Common myeloid progenitor, CD34-positive (primary cell): ENCODE results near the gene SCD5.

Source experiments
- CTCF ChIA-PET: fragments of 350-600 bp; sonication (Branson Sonifier 250); formaldehyde crosslinking; loops from one replicate; lab custom pipeline; 2021; ENCODE audit warnings: antibody characterized with exemption; lab: Charles Lee
- POLR2A ChIA-PET: fragments of 350-600 bp; sonication (Branson Sonifier 250); formaldehyde crosslinking; loops from one replicate; lab custom pipeline; 2021; ENCODE audit warnings: antibody characterized with exemption; lab: Charles Lee
- DNase-seq, 3 donors: peaks; one replicate each; pipeline versions ENCODE4 v3.0.0 to v3.0.0-alpha.2; 2013
- H3K27ac ChIP-seq, 2 experiments: 1 replicate in 1 of 2; 2 replicates in 1 of 2; pipeline ENCODE4 v1.7.0; 2013; ENCODE audit warnings: inconsistent platforms in 2 of 2, low read length in 2 of 2, mild to moderate bottlenecking in 2 of 2, low read depth in 1 of 2, moderate library complexity in 1 of 2; ENCODE audit not compliant: severe bottlenecking in 2 of 2, insufficient read depth in 1 of 2, poor library complexity in 1 of 2
- H3K27me3 ChIP-seq, 5 experiments: replicated peaks in 2 of 5; 1 replicate in 3 of 5; 2 replicates in 2 of 5; pipeline versions ENCODE4 v1.6.1 to v1.7.0; 2013; ENCODE audit warnings: low read length in 4 of 5, mild to moderate bottlenecking in 2 of 5, moderate library complexity in 2 of 5, inconsistent platforms in 1 of 5; ENCODE audit not compliant: insufficient read depth in 5 of 5, control insufficient read depth in 4 of 5
- H3K36me3 ChIP-seq, 4 experiments: 1 replicate in 2 of 4; 2 replicates in 2 of 4; pipeline versions ENCODE4 v1.6.1 to v1.7.0; 2013; ENCODE audit warnings: low read length in 3 of 4, control low read depth in 1 of 4, mild to moderate bottlenecking in 1 of 4; ENCODE audit not compliant: control insufficient read depth in 4 of 4, insufficient read depth in 4 of 4
- H3K4me1 ChIP-seq, 4 experiments: 1 replicate in 3 of 4; 2 replicates in 1 of 4; pipeline versions ENCODE4 v1.6.1 to v1.7.1; 2013; ENCODE audit warnings: low read length in 3 of 4, mild to moderate bottlenecking in 3 of 4, control low read depth in 1 of 4, inconsistent platforms in 1 of 4, moderate library complexity in 1 of 4; ENCODE audit not compliant: control insufficient read depth in 4 of 4, insufficient read depth in 4 of 4; ENCODE audit errors: control extremely low read depth in 1 of 4
- H3K4me3 ChIP-seq, 7 experiments: 1 replicate in 4 of 7; 2 replicates in 3 of 7; pipeline versions ENCODE4 v1.5.1 to v1.7.0; 2013; ENCODE audit warnings: mild to moderate bottlenecking in 7 of 7, low read length in 6 of 7, moderate library complexity in 6 of 7, inconsistent platforms in 2 of 7, low read depth in 2 of 7, control low read depth in 1 of 7; ENCODE audit not compliant: insufficient read depth in 4 of 7, control insufficient read depth in 1 of 7; ENCODE audit errors: extremely low read depth in 1 of 7
- H3K9me3 ChIP-seq, 5 experiments: 1 replicate in 4 of 5; 2 replicates in 1 of 5; pipeline versions ENCODE4 v1.6.1 to v1.7.1; 2013; ENCODE audit warnings: low read length in 4 of 5, mild to moderate bottlenecking in 2 of 5, inconsistent platforms in 1 of 5, low read depth in 1 of 5, moderate library complexity in 1 of 5; ENCODE audit not compliant: control insufficient read depth in 4 of 5, insufficient read depth in 2 of 5; ENCODE audit errors: control extremely low read depth in 1 of 5
- WGBS: methylation state at CpG from one replicate; pipeline ENCODE4 v1.1.5; 2013; ENCODE audit not compliant: insufficient coverage; 5-methylcytosine and 5-hydroxymethylcytosine counted together

SCD5 gene

DNA sequence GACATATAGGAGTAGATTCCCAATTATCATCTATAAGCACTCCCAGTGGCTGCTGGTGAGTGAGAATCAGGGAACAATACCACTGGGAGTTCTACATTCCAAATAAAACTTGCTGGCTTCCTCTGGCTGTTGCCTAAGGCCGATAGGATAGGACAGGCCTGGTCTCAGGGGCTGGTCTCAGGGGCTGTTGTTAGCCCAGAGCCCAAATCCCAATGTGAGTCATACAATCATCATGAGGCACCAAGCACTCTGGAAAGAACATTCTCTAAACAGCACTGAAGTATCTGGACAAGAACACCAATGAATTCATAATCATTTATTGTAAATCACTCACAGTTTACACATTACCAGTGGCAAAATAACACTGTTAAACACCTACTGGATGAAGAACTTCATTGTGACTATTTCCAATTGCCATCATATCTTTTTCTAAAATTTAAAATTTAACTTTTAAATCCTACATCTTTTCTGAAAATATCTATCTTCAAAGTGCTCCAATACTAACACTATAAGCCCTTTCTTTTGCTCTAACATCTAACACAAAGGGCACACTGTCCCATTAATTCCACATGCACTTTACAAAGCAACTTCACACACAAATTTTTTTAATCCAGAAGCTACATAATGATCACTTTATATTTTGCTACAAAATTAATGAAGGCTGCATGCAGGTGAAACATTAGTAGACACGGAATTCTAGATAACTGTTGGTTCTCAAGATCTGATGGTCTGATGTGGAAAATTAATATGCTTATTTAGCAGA is 169.2 kb downstream of the SCD5 start:
- Histone ChIP-seq H3K9me3 (peaks cover 0 to 6% (median 0%) of the 10 kb centered on the region in 5 experiments), H3K4me1 (no peaks in the 10 kb centered on the region), H3K4me3 (no peak overlapping the region), H3K36me3 (peaks cover 0 to 6% (median 0%) of the 10 kb centered on the region in 4 experiments), H3K27ac (no peak overlapping the region), H3K27me3 (peaks cover 0 to 1% (median 0%) of the 10 kb centered on the region in 5 experiments)
- no peak for DNase-seq
- POLR2A ChIA-PET = no interaction called here
- WGBS = 100% methylated on average over 1 of the region's 2 CpGs
- CTCF ChIA-PET = no interaction called here

- Histone ChIP-seq H3K36me3 (no peaks in the 10 kb centered on the region), H3K27ac (no peak overlapping the region), H3K4me1 (no peaks in the 10 kb centered on the region), H3K9me3 (no peaks in the 10 kb centered on the region), H3K27me3 (peaks cover 0 to 1% (median 0%) of the 10 kb centered on the region in 5 experiments), H3K4me3 (no peak overlapping the region)
- no peak for DNase-seq
- WGBS = 84% methylated on average over 5 of the region's 9 CpGs
- CTCF ChIA-PET = no interaction called here
- POLR2A ChIA-PET = no interaction called here
Observed at GRCh38 chr4:82626251-82626868, 172.2 kb downstream of the SCD5 start.

GRCh38 chr4:82624819-82625218 is 173.8 kb downstream of the SCD5 start:
- Histone ChIP-seq H3K4me1 (no peaks in the 10 kb centered on the region), H3K36me3 (no peaks in the 10 kb centered on the region), H3K9me3 (no peaks in the 10 kb centered on the region), H3K27ac (no peak overlapping the region), H3K27me3 (peaks cover 0 to 1% (median 0%) of the 10 kb centered on the region in 5 experiments), H3K4me3 (no peak overlapping the region)
- DNase-seq = no peak
- POLR2A ChIA-PET = no interaction called here
- 98% methylated on average over 4 of the region's 4 CpGs for WGBS
- CTCF ChIA-PET = no interaction called here

DNA sequence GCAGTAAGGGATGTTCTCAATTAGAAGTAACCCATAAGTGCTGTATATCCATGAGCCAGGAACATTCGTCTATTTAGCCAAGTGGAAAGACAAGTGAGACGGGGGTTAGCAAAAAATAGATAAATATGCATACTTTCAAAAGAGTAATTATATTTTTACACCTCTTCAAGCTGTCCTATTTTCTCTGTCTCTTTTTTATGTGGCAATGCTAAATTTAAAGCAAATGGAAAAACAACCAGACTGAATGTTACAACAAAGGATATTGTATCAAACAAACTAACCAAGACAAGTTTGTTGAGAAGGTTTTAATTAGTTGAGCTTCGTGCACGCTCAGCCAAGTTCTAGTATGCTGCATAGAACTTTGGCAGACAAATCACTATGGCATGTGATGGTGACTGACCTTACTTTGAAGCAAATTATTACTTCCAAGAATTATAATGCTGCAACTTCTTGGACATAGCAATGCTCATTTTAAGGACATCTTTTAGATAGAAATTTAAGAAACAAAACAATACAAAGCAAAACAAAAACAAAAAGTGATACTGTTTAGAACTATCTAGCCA is 175.4 kb downstream of the SCD5 start:
- Histone ChIP-seq H3K4me3 (no peak overlapping the region), H3K36me3 (no peaks in the 10 kb centered on the region), H3K9me3 (no peaks in the 10 kb centered on the region), H3K27me3 (peaks cover 0 to 5% (median 0%) of the 10 kb centered on the region in 5 experiments), H3K27ac (no peak overlapping the region), H3K4me1 (no peaks in the 10 kb centered on the region)
- WGBS = no CpG with 5 or more reads among the region's 4 CpGs
- ChIA-PET CTCF (interaction anchor here (1.0 to 1.5 kb wide), 2 partner anchors 25 to 69 kb away, joined by 3 read pairs; no protein-coding TSS in a partner anchor), POLR2A (interaction anchor here (0.9 kb wide), 1 partner anchor 131 kb away, joined by 4 read pairs; no protein-coding TSS in a partner anchor)
- no peak for DNase-seq

- POLR2A ChIA-PET = no interaction called here
Observed at GRCh38 chr4:82621251-82621650, 177.3 kb downstream of the SCD5 start.

GRCh38 chr4:82620126-82620735 is 178.4 kb downstream of the SCD5 start:
- H3K9me3 ChIP-seq = no peaks in the 10 kb centered on the region
- ChIA-PET POLR2A (no interaction called here), CTCF (no interaction called here)
- no peak for DNase-seq
- no peaks in the 10 kb centered on the region for H3K4me1 ChIP-seq
- H3K4me3 ChIP-seq = no peak overlapping the region
- H3K27ac ChIP-seq = no peak overlapping the region
- H3K27me3 ChIP-seq = peaks cover 0 to 7% (median 0%) of the 10 kb centered on the region in 5 experiments
- WGBS = 81% methylated on average over 6 of the region's 6 CpGs
- no peaks in the 10 kb centered on the region for H3K36me3 ChIP-seq

More at GRCh38 chr4:82621251-82621650, 177.3 kb downstream of the SCD5 start:
- Histone ChIP-seq H3K9me3 (no peaks in the 10 kb centered on the region), H3K4me3 (no peak overlapping the region), H3K4me1 (no peaks in the 10 kb centered on the region), H3K27me3 (peaks cover 0 to 5% (median 0%) of the 10 kb centered on the region in 5 experiments), H3K27ac (no peak overlapping the region), H3K36me3 (no peaks in the 10 kb centered on the region)
- CTCF ChIA-PET = no interaction called here
- no peak for DNase-seq
- 94% methylated on average over 2 of the region's 3 CpGs for WGBS
